DOHH2 (cell line): Measurements from ENCODE around the gene VASH1.

Experiments used
- CTCF ChIP-seq: fragments of 200-600 bp; sonication (generic); IDR thresholded peaks from one replicate; pipeline ENCODE4 v1.5.1; 2014; ENCODE audit warnings: antibody characterized with exemption, mild to moderate bottlenecking, low read depth, low read length; ENCODE audit not compliant: poor library complexity, severe bottlenecking
- EZH2phosphoT487 ChIP-seq: fragments of 200-600 bp; sonication (generic); IDR thresholded peaks from 2 replicates; pipeline ENCODE4 v1.6.1; 2017; ENCODE audit warnings: borderline replicate concordance, mild to moderate bottlenecking, antibody characterized with exemption, low read length, moderate library complexity, mixed read lengths

- TF ChIP-seq CTCF (no peak), EZH2phosphoT487 (no peak)
Measured at GRCh38 chr14:76763096-76764041, 2.1 kb downstream of the VASH1 start.
